HFFc6 (cell line): ENCODE data around the gene TAOK1. TPM values are rescaled to one million over a fixed set of nuclear protein-coding genes. Genes with fewer than 3 reads are reported as not detected.

Source experiments
- DNase-seq: peaks from one replicate; pipeline ENCODE4 v3.0.0-alpha.2; 2018
- H3K27ac Mint-ChIP-seq: 2 replicates; pipeline ENCODE4 v1.8.0; 2020; ENCODE audit warnings: mild to moderate bottlenecking, mixed read lengths
- H3K27me3 Mint-ChIP-seq: 2 replicates; pipeline ENCODE4 v1.8.0; 2021; ENCODE audit warnings: mild to moderate bottlenecking, moderate library complexity, mixed read lengths; ENCODE audit not compliant: insufficient read depth
- H3K36me3 Mint-ChIP-seq: 2 replicates; pipeline ENCODE4 v1.8.0; 2021; ENCODE audit warnings: low read depth, mixed read lengths
- H3K4me1 Mint-ChIP-seq: 2 replicates; pipeline ENCODE4 v1.8.0; 2020; ENCODE audit warnings: low read depth, mixed read lengths
- H3K4me3 Mint-ChIP-seq: 2 replicates; pipeline ENCODE4 v1.8.0; 2020; ENCODE audit warnings: mild to moderate bottlenecking, moderate library complexity, mixed read lengths
- H3K9me3 Mint-ChIP-seq: 2 replicates; pipeline ENCODE4 v1.8.0; 2020; ENCODE audit warnings: mild to moderate bottlenecking, mixed read lengths
- CTCF ChIP-seq: fragments of 200-600 bp; sonication (generic); IDR thresholded peaks from 2 replicates; pipeline ENCODE4 v1.5.0; 2021; ENCODE audit warnings: antibody characterized with exemption, mild to moderate bottlenecking
- total RNA-seq, 6 experiments: library from RNA; stranded (reverse); fragmentation: NEBNext Ultra II Directional; extraction: Animal tissue kit (Norgen Biotek cat#: 25700); gene quantifications; 2 replicates in 1 of 6; 3 replicates in 5 of 6; pipeline ENCODE4 v1.2.3, GENCODE V29; 2021

TAOK1 gene
- total RNA-seq, 6 experiments from 2014 or later, result 72.0 to 82.6 (median 75.1) TPM

- no peaks in the 10 kb centered on the region for H3K9me3 Mint-ChIP-seq
- peaks cover 29% of the 10 kb centered on the region for H3K36me3 Mint-ChIP-seq
- H3K4me3 Mint-ChIP-seq, result no peak overlapping the region
- no peaks in the 10 kb centered on the region; the same call in 1 of the 2 replicates for H3K4me1 Mint-ChIP-seq
- TF ChIP-seq CTCF, result no peak
- peak overlapping the region; percentile 32; the same call in 1 of the 2 replicates for H3K27ac Mint-ChIP-seq
- H3K27me3 Mint-ChIP-seq, result no peaks in the 10 kb centered on the region
- DNase-seq, result no peak
Observed at GRCh38 chr17:29546085-29546484, 155.9 kb downstream of the TAOK1 start.

GRCh38 chr17:29546830-29547229 lies 156.7 kb downstream of the TAOK1 start:
- no peak for TF ChIP-seq CTCF
- Mint-ChIP-seq H3K4me1 (no peaks in the 10 kb centered on the region; the same call in 1 of the 2 replicates), H3K27ac (peak overlapping the region; percentile 12; the same call in 1 of the 2 replicates), H3K27me3 (no peaks in the 10 kb centered on the region), H3K4me3 (no peak overlapping the region), H3K36me3 (peaks cover 29% of the 10 kb centered on the region), H3K9me3 (no peaks in the 10 kb centered on the region)
- no peak for DNase-seq

GRCh38 chr17:29549177-29549923 lies 159.2 kb downstream of the TAOK1 start:
- Mint-ChIP-seq H3K27me3 (no peaks in the 10 kb centered on the region), H3K4me3 (no peak overlapping the region), H3K4me1 (no peaks in the 10 kb centered on the region; the same call in 1 of the 2 replicates), H3K27ac (peak overlapping the region; percentile 45; the same call in 1 of the 2 replicates), H3K36me3 (peaks cover 9% of the 10 kb centered on the region; the same call in 1 of the 2 replicates), H3K9me3 (no peaks in the 10 kb centered on the region)
- no peak for DNase-seq
- TF ChIP-seq CTCF, result no peak

- H3K4me3 Mint-ChIP-seq, result no peak overlapping the region
- TF ChIP-seq CTCF, result no peak
- peaks cover 14% of the 10 kb centered on the region for H3K4me1 Mint-ChIP-seq
- H3K27ac Mint-ChIP-seq, result no peak overlapping the region
- H3K27me3 Mint-ChIP-seq, result peaks cover 3% of the 10 kb centered on the region; the same call in 1 of the 2 replicates
- H3K36me3 Mint-ChIP-seq, result no peaks in the 10 kb centered on the region; the same call in 1 of the 2 replicates
- DNase-seq, result no peak
- no peaks in the 10 kb centered on the region for H3K9me3 Mint-ChIP-seq
Observed at GRCh38 chr17:29555840-29556239, 165.7 kb downstream of the TAOK1 start.

GRCh38 chr17:29557085-29557738 lies 167.0 kb downstream of the TAOK1 start:
- H3K27me3 Mint-ChIP-seq, result peaks cover 3% of the 10 kb centered on the region; the same call in 1 of the 2 replicates

More at GRCh38 chr17:29557085-29557738, 167.0 kb downstream of the TAOK1 start:
- Mint-ChIP-seq H3K27ac (peak overlapping the region; percentile 19; the same call in 1 of the 2 replicates), H3K9me3 (no peaks in the 10 kb centered on the region), H3K4me3 (no peak overlapping the region), H3K4me1 (peaks cover 14% of the 10 kb centered on the region), H3K36me3 (no peaks in the 10 kb centered on the region)
- no peak for TF ChIP-seq CTCF
- peak; percentile 65 for DNase-seq
